K562 (cell line): ENCODE results near the gene IQCK. TPM values are rescaled to one million over a fixed set of nuclear protein-coding genes. Genes with fewer than 3 reads are reported as not detected.

Experiments
- ATAC-seq: fragments of 200-7000 bp; cut with Tn5 transposase; 3 replicates; pipeline ENCODE4 v1.9.1; 2020; ENCODE audit warnings: moderate library complexity
- BruUV-seq: library from RNA; stranded (reverse); fragments of 400-500 nt; replicated peaks from 2 replicates; lab custom pipeline; 2021; lab: Mats Ljungman, UMichigan
- CTCF ChIA-PET: fragments of 300-600 bp; formaldehyde crosslinking; extraction: SDS; loops from one replicate; lab custom pipeline; 2021; ENCODE audit warnings: low intra/inter-chr PET ratio; lab: Yijun Ruan, JAX
- POLR2A ChIA-PET: fragments of 300-600, 350-650 bp; sonication (Branson Sonifier 250); formaldehyde crosslinking; extraction: SDS; loops from one replicate; lab custom pipeline; 2021; ENCODE audit warnings: antibody characterized with exemption, inconsistent platforms; lab: Yijun Ruan, JAX
- DNase-seq, 4 experiments: peaks; one replicate each; pipeline versions ENCODE4 v3.0.0 to v3.0.0-alpha.2; 2011 to 2018; ENCODE audit warnings: low spot score in 3 of 4, mixed read lengths in 3 of 4; ENCODE audit errors: extremely low read depth in 1 of 4
- FAIRE-seq: peaks from 2 replicates; lab custom pipeline; 2011; peaks lifted over from hg19 to GRCh38; lab: Jason Lieb, UNC
- H2AFZ ChIP-seq: 2 replicates; pipeline ENCODE4 v1.6.0; 2011; ENCODE audit warnings: low read depth, low read length, control low read depth, inconsistent platforms
- H3K27ac ChIP-seq: fragments of 200-600 bp; 3 replicates; pipeline ENCODE4 v1.8.0; 2011; ENCODE audit warnings: low read depth, mild to moderate bottlenecking, control low read depth, inconsistent platforms, low read length, moderate library complexity, mixed read lengths; ENCODE audit errors: extremely low read depth
- H3K27me3 ChIP-seq, 2 experiments: fragments of 300-600 bp in 1 of 2; 2 replicates in 1 of 2; 3 replicates in 1 of 2; pipeline versions ENCODE4 v1.6.0 to v1.8.0; 2011; ENCODE audit warnings: inconsistent platforms in 2 of 2, low read length in 2 of 2, mild to moderate bottlenecking in 1 of 2, mixed read lengths in 1 of 2, moderate library complexity in 1 of 2; ENCODE audit not compliant: control insufficient read depth in 2 of 2, insufficient read depth in 2 of 2
- H3K36me3 ChIP-seq: fragments of 300-600 bp; 3 replicates; pipeline ENCODE4 v1.8.0; 2011; ENCODE audit warnings: mild to moderate bottlenecking, low read length, inconsistent platforms; ENCODE audit not compliant: control insufficient read depth, insufficient read depth
- H3K4me1 ChIP-seq, 2 experiments: fragments of 200-600 bp in 1 of 2; replicated peaks in 1 of 2; 2 replicates in 1 of 2; 3 replicates in 1 of 2; pipeline versions ENCODE4 v1.5.1 to v1.8.0; 2011; ENCODE audit warnings: inconsistent platforms in 2 of 2, low read length in 2 of 2, mild to moderate bottlenecking in 1 of 2, mixed read lengths in 1 of 2, moderate library complexity in 1 of 2; ENCODE audit not compliant: control insufficient read depth in 2 of 2, insufficient read depth in 2 of 2
- H3K4me2 ChIP-seq: 2 replicates; pipeline ENCODE4 v1.6.1; 2011; ENCODE audit warnings: low read length, control low read depth, inconsistent platforms, mixed read lengths; ENCODE audit not compliant: insufficient read depth
- H3K4me3 ChIP-seq: fragments of 200-600 bp; sonication (generic), shearing (Covaris generic); 2 replicates; pipeline ENCODE4 v1.5.1; 2016; ENCODE audit warnings: control low read depth, inconsistent platforms
- H3K79me2 ChIP-seq: fragments of 200-600 bp; 3 replicates; pipeline ENCODE4 v1.8.0; 2011; ENCODE audit warnings: low read length, inconsistent platforms; ENCODE audit not compliant: control insufficient read depth, insufficient read depth
- H3K9ac ChIP-seq, 2 experiments: 2 replicates each; pipeline versions ENCODE4 v1.6.0 to v1.6.1; 2011; ENCODE audit warnings: low read depth in 2 of 2, low read length in 2 of 2, control low read depth in 1 of 2, inconsistent platforms in 1 of 2, mild to moderate bottlenecking in 1 of 2, mixed read lengths in 1 of 2; ENCODE audit not compliant: insufficient read depth in 1 of 2
- H3K9me1 ChIP-seq: one replicate; pipeline ENCODE4 v1.6.0; 2011; ENCODE audit warnings: inconsistent platforms, mild to moderate bottlenecking, low read length, moderate library complexity; ENCODE audit not compliant: control insufficient read depth, insufficient read depth
- H3K9me3 ChIP-seq: replicated peaks from 2 replicates; pipeline ENCODE4 v1.5.1; 2011; ENCODE audit warnings: low read depth, low read length, inconsistent platforms; ENCODE audit not compliant: control insufficient read depth, insufficient read depth
- H4K20me1 ChIP-seq: replicated peaks from 2 replicates; pipeline ENCODE4 v1.6.1; 2011; ENCODE audit warnings: low read length, inconsistent platforms, mixed read lengths; ENCODE audit not compliant: control insufficient read depth, insufficient read depth
- ARID1B ChIP-seq: fragments of 450-650 bp; IDR thresholded peaks from 2 replicates; pipeline ENCODE4 v1.6.1; 2016; ENCODE audit warnings: antibody characterized with exemption, mild to moderate bottlenecking, inconsistent platforms
- EGR1 ChIP-seq: fragments of 450-650 bp; conservative IDR thresholded peaks from 2 replicates; pipeline ENCODE4 v1.6.1; 2017; ENCODE audit warnings: mild to moderate bottlenecking
- ESRRA ChIP-seq: fragments of 450-650 bp; IDR thresholded peaks from 2 replicates; pipeline ENCODE4 v1.6.1; 2014; ENCODE audit warnings: low read depth, mild to moderate bottlenecking, moderate library complexity, borderline replicate concordance
- GATA2 ChIP-seq: sonication (generic); formaldehyde crosslinking; IDR thresholded peaks from 2 replicates; pipeline ENCODE4 v1.4.0; 2020; ENCODE audit warnings: mild to moderate bottlenecking, missing genetic modification reagents
- ILF3 ChIP-seq: fragments of 450-650 bp; IDR thresholded peaks from 2 replicates; pipeline ENCODE4 v1.6.1; 2018; ENCODE audit warnings: antibody characterized with exemption, mild to moderate bottlenecking, moderate library complexity, borderline replicate concordance
- KDM1A ChIP-seq, 2 experiments: fragments of 450-650 bp; IDR thresholded peaks; 2 replicates each; pipeline ENCODE4 v1.6.1; 2016; ENCODE audit warnings: mild to moderate bottlenecking in 2 of 2
- NEUROD1 ChIP-seq: fragments of 150-350 bp; IDR thresholded peaks from 2 replicates; pipeline ENCODE4 v1.6.1; 2014; ENCODE audit warnings: borderline replicate concordance, low read length, low read depth; ENCODE audit not compliant: partially characterized antibody
- RBM39 ChIP-seq: fragments of 200-400 bp; formaldehyde crosslinking; optimal IDR thresholded peaks from 2 replicates; pipeline ENCODE3; 2018; ENCODE audit warnings: low read depth, low read length
- SREBF2 ChIP-seq: sonication (generic); formaldehyde crosslinking; IDR thresholded peaks from 2 replicates; pipeline ENCODE4 v1.4.0; 2020; ENCODE audit warnings: mild to moderate bottlenecking, missing genetic modification reagents
- TCF7 ChIP-seq: sonication (generic); IDR thresholded peaks from 2 replicates; pipeline ENCODE4 v1.6.1; 2016; ENCODE audit warnings: antibody characterized with exemption, borderline replicate concordance
- ZNF436 ChIP-seq: fragments of 250-450, 450-650 bp; sonication (Bioruptor Pico); formaldehyde crosslinking; IDR thresholded peaks from 2 replicates; pipeline ENCODE4 v1.7.0; 2020; ENCODE audit warnings: mild to moderate bottlenecking
- ZNF507 ChIP-seq: conservative IDR thresholded peaks from 2 replicates; pipeline ENCODE4 v1.6.1; 2017; ENCODE audit warnings: missing genetic modification characterization, missing compliant biosample characterization
- ZNF785 ChIP-seq: fragments of 250-450 bp; sonication (Bioruptor Pico); IDR thresholded peaks from 2 replicates; pipeline ENCODE4 v1.4.0; 2020; ENCODE audit warnings: mild to moderate bottlenecking
- WGBS: fragments of 100-300 bp; shearing (Covaris generic); methylation state at CpG from one replicate; pipeline ENCODE4 v1.1.6; 2016; ENCODE audit warnings: low coverage, mixed read lengths; ENCODE audit not compliant: insufficient coverage; ENCODE audit errors: missing lambda C conversion rate; 5-methylcytosine and 5-hydroxymethylcytosine counted together
- in situ Hi-C: fragments of 300-500 bp; cut with MboI; formaldehyde crosslinking; loops from 4 replicates; pipeline ENCODE4 v1.15.0; 2018; ENCODE audit warnings: inconsistent platforms, mixed read lengths
- intact Hi-C: fragments of 100-400 bp; cut with micrococcal nuclease; formaldehyde crosslinking; loops from 2 replicates; pipeline ENCODE4 v1.14.2; 2022
- polyA plus RNA-seq, 8 experiments: library from polyadenylated mRNA; depleted of rRNA in 4 of 8; stranded (reverse) in 5 of 8; unstranded in 3 of 8; fragments of >200 nt; fragmentation: Nextera tagmentation in 2 of 8; fragmentation: Illumina TruSeq in 1 of 8; extraction: Ambion mirVana in 2 of 8; extraction: Trizol in 1 of 8; gene quantifications; 2 replicates each; pipeline versions ENCODE4 v1.2.1 to v1.2.3, GENCODE V29; 2011 to 2014; ENCODE audit warnings: inconsistent platforms in 1 of 8, missing spikeins in 1 of 8
- total RNA-seq, 7 experiments: library from RNA; depleted of rRNA in 6 of 7; stranded (reverse); fragments of >200 nt in 6 of 7; fragmentation: Illumina TruSeq in 2 of 7; extraction: Trizol in 2 of 7; gene quantifications; 2 replicates each; pipeline versions ENCODE4 v1.2.1 to v1.2.3, GENCODE V29; 2011 to 2021; ENCODE audit warnings: low replicate concordance in 1 of 7
- TF ChIP-seq, protein P1 (sequence below): fragments of 450-650 bp; IDR thresholded peaks from 2 replicates; pipeline ENCODE4 v1.7.0; 2016; ENCODE audit warnings: borderline replicate concordance
- TF ChIP-seq, protein P2 (sequence below): fragments of 250-450 bp; sonication (Bioruptor Pico); IDR thresholded peaks from 2 replicates; pipeline ENCODE4 v1.4.0; 2020; ENCODE audit warnings: borderline replicate concordance
- TF ChIP-seq, protein P3 (sequence below), 2 experiments: fragments of 450-650 bp in 1 of 2; IDR thresholded peaks; 2 replicates each; pipeline ENCODE4 v1.6.1; 2011 to 2017; ENCODE audit warnings: low read depth in 2 of 2, antibody characterized with exemption in 1 of 2, borderline replicate concordance in 1 of 2, low read length in 1 of 2, mild to moderate bottlenecking in 1 of 2, mixed read lengths in 1 of 2; ENCODE audit not compliant: control insufficient read depth in 1 of 2

Gene IQCK
- total and polyA plus RNA-seq, 9 of the 15 experiments (the other 6 are each of a cell fraction or from before 2014, with no cell fraction given) = 5.2 to 12.2 (median 7.3) TPM

DNA sequence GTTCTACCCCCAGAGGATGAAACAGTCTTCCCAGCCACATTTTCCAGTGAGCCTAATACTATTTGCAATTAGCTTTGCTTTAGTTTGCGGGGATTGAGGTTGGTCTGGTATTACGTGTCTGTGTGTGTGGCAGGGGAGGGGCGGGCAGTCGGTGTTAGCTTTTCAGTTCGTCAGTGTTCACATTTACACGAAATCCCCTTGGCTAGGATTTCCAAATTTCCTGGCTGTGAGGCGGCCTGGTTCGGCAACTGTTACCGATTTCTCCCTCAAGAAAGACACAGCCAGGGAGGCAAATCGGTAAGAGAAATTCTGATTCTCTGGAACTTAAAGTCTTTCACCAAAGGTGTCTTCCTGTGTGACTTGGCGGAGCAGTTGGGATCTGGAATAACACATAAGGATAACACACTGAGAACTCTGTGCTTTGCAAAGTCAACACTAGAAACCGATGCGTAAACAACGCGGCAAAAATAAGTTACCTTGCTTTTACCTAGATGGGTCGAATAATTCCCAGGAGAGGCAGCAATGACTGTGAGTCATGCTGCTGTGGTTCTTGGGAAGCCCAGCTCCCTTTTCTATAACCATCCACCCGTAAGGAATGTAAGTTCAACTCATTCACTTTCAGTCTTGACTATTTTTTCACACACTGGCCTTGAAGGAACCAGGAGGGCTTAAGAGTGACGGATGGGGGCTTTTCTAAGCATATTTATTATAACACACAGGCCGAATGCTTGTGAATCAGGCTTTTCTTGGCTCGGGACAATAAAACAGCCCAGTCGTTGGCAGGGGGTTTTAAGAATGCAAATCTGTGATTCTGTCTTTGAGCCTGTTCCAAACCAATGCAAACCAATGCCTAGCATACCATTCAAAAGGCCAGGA is 142.3 kb downstream of the IQCK start:
- no peak for DNase-seq
- Histone ChIP-seq H3K79me2 (no peaks in the 10 kb centered on the region), H4K20me1 (no peaks in the 10 kb centered on the region), H3K9ac (no peak overlapping the region), H3K36me3 (no peaks in the 10 kb centered on the region), H3K4me2 (no peak overlapping the region), H3K27me3 (peaks cover 6 to 14% of the 10 kb centered on the region in 2 experiments; a peak in 3 of 5 replicates), H3K9me3 (no peaks in the 10 kb centered on the region), H3K4me3 (no peak overlapping the region), H2AFZ (no peak overlapping the region), H3K9me1 (no peaks in the 10 kb centered on the region), H3K4me1 (no peaks in the 10 kb centered on the region), H3K27ac (no peak overlapping the region)
- BruUV-seq = no TSS peak
- intact Hi-C loops (no loop called here), in situ Hi-C loops (no loop called here)
- no peak for FAIRE-seq
- ATAC-seq = no peak
- CTCF ChIA-PET = no interaction called here
- 35% methylated on average over 21 of the region's 21 CpGs for WGBS
- POLR2A ChIA-PET = interaction anchor here (0.6 to 0.7 kb wide), 2 partner anchors 9 to 35 kb away, joined by 3 read pairs; no protein-coding TSS in a partner anchor
- TF ChIP-seq ILF3 = no peak
- no peak for TF ChIP-seq NEUROD1
- TF ChIP-seq ARID1B = no peak
- no peak for TF ChIP-seq ZNF436 (CRISPR knock-in tag)
- no peak for TF ChIP-seq EGR1
- TF ChIP-seq, protein P1, sequence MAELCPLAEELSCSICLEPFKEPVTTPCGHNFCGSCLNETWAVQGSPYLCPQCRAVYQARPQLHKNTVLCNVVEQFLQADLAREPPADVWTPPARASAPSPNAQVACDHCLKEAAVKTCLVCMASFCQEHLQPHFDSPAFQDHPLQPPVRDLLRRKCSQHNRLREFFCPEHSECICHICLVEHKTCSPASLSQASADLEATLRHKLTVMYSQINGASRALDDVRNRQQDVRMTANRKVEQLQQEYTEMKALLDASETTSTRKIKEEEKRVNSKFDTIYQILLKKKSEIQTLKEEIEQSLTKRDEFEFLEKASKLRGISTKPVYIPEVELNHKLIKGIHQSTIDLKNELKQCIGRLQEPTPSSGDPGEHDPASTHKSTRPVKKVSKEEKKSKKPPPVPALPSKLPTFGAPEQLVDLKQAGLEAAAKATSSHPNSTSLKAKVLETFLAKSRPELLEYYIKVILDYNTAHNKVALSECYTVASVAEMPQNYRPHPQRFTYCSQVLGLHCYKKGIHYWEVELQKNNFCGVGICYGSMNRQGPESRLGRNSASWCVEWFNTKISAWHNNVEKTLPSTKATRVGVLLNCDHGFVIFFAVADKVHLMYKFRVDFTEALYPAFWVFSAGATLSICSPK = no peak
- no peak for TF ChIP-seq RBM39
- no peak for TF ChIP-seq TCF7
- TF ChIP-seq ZNF507 = no peak
- no peak for TF ChIP-seq SREBF2
- no peak for TF ChIP-seq ESRRA
- TF ChIP-seq ZNF785 (CRISPR knock-in tag) = no peak
- no peak for TF ChIP-seq KDM1A (IDR thresholded peaks at IDR 0.05)
- TF ChIP-seq GATA2 (CRISPR knock-in tag) = no peak
- TF ChIP-seq, protein P2, sequence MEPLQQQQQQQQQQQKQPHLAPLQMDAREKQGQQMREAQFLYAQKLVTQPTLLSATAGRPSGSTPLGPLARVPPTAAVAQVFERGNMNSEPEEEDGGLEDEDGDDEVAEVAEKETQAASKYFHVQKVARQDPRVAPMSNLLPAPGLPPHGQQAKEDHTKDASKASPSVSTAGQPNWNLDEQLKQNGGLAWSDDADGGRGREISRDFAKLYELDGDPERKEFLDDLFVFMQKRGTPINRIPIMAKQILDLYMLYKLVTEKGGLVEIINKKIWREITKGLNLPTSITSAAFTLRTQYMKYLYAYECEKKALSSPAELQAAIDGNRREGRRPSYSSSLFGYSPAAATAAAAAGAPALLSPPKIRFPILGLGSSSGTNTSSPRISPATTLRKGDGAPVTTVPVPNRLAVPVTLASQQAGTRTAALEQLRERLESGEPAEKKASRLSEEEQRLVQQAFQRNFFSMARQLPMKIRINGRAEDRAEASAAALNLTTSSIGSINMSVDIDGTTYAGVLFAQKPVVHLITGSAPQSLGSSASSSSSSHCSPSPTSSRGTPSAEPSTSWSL (CRISPR knock-in tag) = no peak
- TF ChIP-seq, protein P3, sequence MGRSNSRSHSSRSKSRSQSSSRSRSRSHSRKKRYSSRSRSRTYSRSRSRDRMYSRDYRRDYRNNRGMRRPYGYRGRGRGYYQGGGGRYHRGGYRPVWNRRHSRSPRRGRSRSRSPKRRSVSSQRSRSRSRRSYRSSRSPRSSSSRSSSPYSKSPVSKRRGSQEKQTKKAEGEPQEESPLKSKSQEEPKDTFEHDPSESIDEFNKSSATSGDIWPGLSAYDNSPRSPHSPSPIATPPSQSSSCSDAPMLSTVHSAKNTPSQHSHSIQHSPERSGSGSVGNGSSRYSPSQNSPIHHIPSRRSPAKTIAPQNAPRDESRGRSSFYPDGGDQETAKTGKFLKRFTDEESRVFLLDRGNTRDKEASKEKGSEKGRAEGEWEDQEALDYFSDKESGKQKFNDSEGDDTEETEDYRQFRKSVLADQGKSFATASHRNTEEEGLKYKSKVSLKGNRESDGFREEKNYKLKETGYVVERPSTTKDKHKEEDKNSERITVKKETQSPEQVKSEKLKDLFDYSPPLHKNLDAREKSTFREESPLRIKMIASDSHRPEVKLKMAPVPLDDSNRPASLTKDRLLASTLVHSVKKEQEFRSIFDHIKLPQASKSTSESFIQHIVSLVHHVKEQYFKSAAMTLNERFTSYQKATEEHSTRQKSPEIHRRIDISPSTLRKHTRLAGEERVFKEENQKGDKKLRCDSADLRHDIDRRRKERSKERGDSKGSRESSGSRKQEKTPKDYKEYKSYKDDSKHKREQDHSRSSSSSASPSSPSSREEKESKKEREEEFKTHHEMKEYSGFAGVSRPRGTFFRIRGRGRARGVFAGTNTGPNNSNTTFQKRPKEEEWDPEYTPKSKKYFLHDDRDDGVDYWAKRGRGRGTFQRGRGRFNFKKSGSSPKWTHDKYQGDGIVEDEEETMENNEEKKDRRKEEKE (IDR thresholded peaks at IDR 0.05; ENCODE audit: borderline replicate concordance in 1 of 2, control insufficient read depth in 1 of 2, low read depth in 2 of 2, low read length in 1 of 2) = no peak
